ENCODE results near the gene REV1. TPM values are rescaled to one million over a fixed set of nuclear protein-coding genes. Genes with fewer than 3 reads are reported as not detected.

REV1 gene
- total and polyA plus RNA-seq, 2 of the 8 experiments (the other 6 are each of a cell fraction or from before 2014, with no cell fraction given): 16.6 to 34.3 TPM

DNA sequence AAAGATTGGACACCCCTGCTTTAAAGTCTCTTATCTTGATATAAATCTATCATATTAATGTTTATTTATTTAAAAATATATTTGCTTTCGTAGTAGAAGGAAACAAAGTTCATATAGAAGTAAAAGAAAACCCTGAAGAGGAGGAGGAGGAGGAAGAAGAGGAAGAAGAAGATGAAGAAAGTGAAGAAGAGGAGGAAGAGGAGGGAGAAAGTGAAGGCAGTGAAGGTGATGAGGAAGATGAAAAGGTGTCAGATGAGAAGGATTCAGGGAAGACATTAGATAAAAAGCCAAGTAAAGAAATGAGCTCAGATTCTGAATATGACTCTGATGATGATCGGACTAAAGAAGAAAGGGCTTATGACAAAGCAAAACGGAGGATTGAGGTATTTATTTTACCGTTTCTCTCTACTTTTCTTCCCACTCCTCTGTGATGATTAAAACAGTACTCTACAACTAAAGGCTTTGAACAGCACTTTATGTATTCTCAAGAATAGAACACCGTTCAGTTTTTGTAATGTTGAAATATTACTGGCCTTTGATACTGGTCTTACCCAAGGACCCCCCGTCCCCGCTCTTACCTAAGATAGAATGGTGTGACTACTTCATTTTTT, 113.5 kb downstream of the REV1 start:
- Histone ChIP-seq H2BK120ac (replicated peaks; ENCODE audit: low read depth, low read length) (no peak overlapping the region), H3K4me1 (replicated peaks in 1 of 4; ENCODE audit: control insufficient read depth in 3 of 4, insufficient read depth in 4 of 4, low read length in 3 of 4) (no peaks in the 10 kb centered on the region), H3K23ac (ENCODE audit: insufficient read length) (no peak overlapping the region), H3K56ac (replicated peaks; ENCODE audit: insufficient read length, low read depth, low read length) (no peak overlapping the region), H3K9ac (replicated peaks in 1 of 4; ENCODE audit: extremely low read depth in 1 of 4, low read depth in 3 of 4, low read length in 3 of 4) (no peak overlapping the region), H2BK20ac (ENCODE audit: low read length) (no peak overlapping the region), H3K79me1 (ENCODE audit: low read depth, low read length) (no peaks in the 10 kb centered on the region), H2BK5ac (ENCODE audit: low read depth, low read length) (no peak overlapping the region), H4K8ac (ENCODE audit: extremely low read depth, insufficient read depth, low read length) (no peak overlapping the region), H3K4me3 (ENCODE audit: extremely low read depth in 1 of 4, insufficient read depth in 2 of 4, low read depth in 3 of 4, low read length in 4 of 4) (no peak overlapping the region), H2AK5ac (ENCODE audit: low read depth, low read length) (no peak overlapping the region), H3K27ac (ENCODE audit: low read depth, low read length) (no peak overlapping the region), H3K27me3 (replicated peaks in 1 of 4; ENCODE audit: control insufficient read depth in 3 of 4, extremely low read depth in 1 of 4, insufficient read depth in 3 of 4, low read length in 3 of 4) (no peaks in the 10 kb centered on the region), H4K91ac (replicated peaks; ENCODE audit: insufficient read length, low read length) (no peak overlapping the region), H3K23me2 (ENCODE audit: low read depth, low read length) (no peaks in the 10 kb centered on the region), H3K4ac (replicated peaks; ENCODE audit: insufficient read length, low read depth, low read length) (no peak overlapping the region), H4K5ac (ENCODE audit: insufficient read length, low read depth, low read length) (no peak overlapping the region), H4K20me1 (replicated peaks in 1 of 2; ENCODE audit: control insufficient read depth in 1 of 2, insufficient read depth in 2 of 2, low read length in 2 of 2) (no peaks in the 10 kb centered on the region), H3K9me3 (ENCODE audit: insufficient read depth in 2 of 2, low read depth in 1 of 2, low read length in 1 of 2) (no peaks in the 10 kb centered on the region), H3K18ac (ENCODE audit: extremely low read depth, low read length) (no peak overlapping the region), H3K36me3 (ENCODE audit: control insufficient read depth in 2 of 4, insufficient read depth in 4 of 4, low read length in 3 of 4) (peaks cover 0 to 77% (median 35%) of the 10 kb centered on the region in 4 experiments; a peak in 7 of 8 replicates), H3K14ac (ENCODE audit: insufficient read length) (no peak overlapping the region), H2BK15ac (ENCODE audit: low read length) (no peak overlapping the region), H3K79me2 (ENCODE audit: control insufficient read depth in 1 of 2, insufficient read depth in 2 of 2, low read length in 2 of 2) (no peaks in the 10 kb centered on the region), H2BK12ac (ENCODE audit: low read depth, low read length) (no peak overlapping the region), H2AFZ (ENCODE audit: low read length) (no peak overlapping the region), H3K4me2 (ENCODE audit: insufficient read depth in 1 of 2, low read depth in 2 of 2, low read length in 2 of 2) (no peak overlapping the region)
- POLR2A ChIA-PET (ENCODE audit: partially characterized antibody): no interaction called here
- WGBS, 2 experiments (ENCODE audit: extremely low coverage in 1 of 2, insufficient coverage in 1 of 2, insufficient read length in 1 of 2, insufficient replicate concordance in 2 of 2, low coverage in 1 of 2, low lambda C conversion rate in 2 of 2, missing lambda C conversion rate in 1 of 2): 88% methylated on average over 7 of the region's 7 CpGs; no CpG with 5 or more reads in 1 of the 2 experiments
- no peak for FAIRE-seq
- no peak for TF ChIP-seq NRF1 (IDR thresholded peaks at IDR 0.05; ENCODE audit: low read depth, low read length)
- TF ChIP-seq CBX8 (IDR thresholded peaks at IDR 0.05; ENCODE audit: borderline replicate concordance, low read depth, low read length): no peak
- no peak for TF ChIP-seq SUZ12 (IDR thresholded peaks at IDR 0.05; ENCODE audit: low read length)
- no peak for TF ChIP-seq MAFK (IDR thresholded peaks at IDR 0.05; ENCODE audit: low read depth, low read length)
- TF ChIP-seq RAD21 (IDR thresholded peaks at IDR 0.05 in 1 of 2, conservative IDR thresholded peaks at IDR 0.05 in 1 of 2; ENCODE audit: low read depth in 2 of 2, low read length in 2 of 2): no peak
- CTCF ChIA-PET (ENCODE audit: partially characterized antibody): no interaction called here
- DNase-seq (ENCODE audit: low read depth in 1 of 2, low spot score in 2 of 2): no peak

Measured in H1 (cell line).